ENCODE data around the gene ITPKA. TPM values are rescaled to one million over a fixed set of nuclear protein-coding genes. Genes with fewer than 3 reads are reported as not detected.
A peak's percentile ranks its signal among the peaks of the same experiment; 100 is the strongest.

ITPKA gene
- total RNA-seq, 4 donors from 2014 or later: 0.75 to 12.4 (median 7.0) TPM

DNA sequence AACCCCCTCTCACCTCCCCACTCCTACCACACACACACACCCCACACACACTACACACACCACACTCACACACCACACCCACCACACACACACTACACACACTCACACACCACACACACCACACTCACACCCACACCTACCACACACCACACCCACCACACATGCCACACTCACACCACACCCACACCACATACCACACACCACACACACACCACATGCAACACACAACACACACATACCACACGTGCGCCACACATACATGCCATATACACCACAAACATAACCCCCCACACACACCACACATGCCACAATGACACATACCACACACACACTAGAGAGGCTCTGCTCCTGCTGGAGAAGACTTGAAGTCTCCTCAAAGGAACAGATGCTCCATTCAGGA lies 5.9 kb upstream of the ITPKA start:
- no peak for ATAC-seq
- TF ChIP-seq, protein P1, sequence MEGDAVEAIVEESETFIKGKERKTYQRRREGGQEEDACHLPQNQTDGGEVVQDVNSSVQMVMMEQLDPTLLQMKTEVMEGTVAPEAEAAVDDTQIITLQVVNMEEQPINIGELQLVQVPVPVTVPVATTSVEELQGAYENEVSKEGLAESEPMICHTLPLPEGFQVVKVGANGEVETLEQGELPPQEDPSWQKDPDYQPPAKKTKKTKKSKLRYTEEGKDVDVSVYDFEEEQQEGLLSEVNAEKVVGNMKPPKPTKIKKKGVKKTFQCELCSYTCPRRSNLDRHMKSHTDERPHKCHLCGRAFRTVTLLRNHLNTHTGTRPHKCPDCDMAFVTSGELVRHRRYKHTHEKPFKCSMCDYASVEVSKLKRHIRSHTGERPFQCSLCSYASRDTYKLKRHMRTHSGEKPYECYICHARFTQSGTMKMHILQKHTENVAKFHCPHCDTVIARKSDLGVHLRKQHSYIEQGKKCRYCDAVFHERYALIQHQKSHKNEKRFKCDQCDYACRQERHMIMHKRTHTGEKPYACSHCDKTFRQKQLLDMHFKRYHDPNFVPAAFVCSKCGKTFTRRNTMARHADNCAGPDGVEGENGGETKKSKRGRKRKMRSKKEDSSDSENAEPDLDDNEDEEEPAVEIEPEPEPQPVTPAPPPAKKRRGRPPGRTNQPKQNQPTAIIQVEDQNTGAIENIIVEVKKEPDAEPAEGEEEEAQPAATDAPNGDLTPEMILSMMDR (IDR thresholded peaks at IDR 0.05 in 4 of 5, conservative IDR thresholded peaks at IDR 0.05 in 1 of 5): no peak
- no peak for TF ChIP-seq POLR2A (IDR thresholded peaks at IDR 0.05)
- intact Hi-C loops (cut with DNase I; ENCODE audit: low total_unique reads): no loop called here

GRCh38 chr15:41489641-41490040 lies 4.0 kb upstream of the ITPKA start:
- no peak for DNase-seq
- Histone ChIP-seq H3K27ac (no peak overlapping the region), H3K9me3 (no peaks in the 10 kb centered on the region), H3K27me3 (peaks cover 50 to 60% (median 60%) of the 10 kb centered on the region in 3 donors), H3K4me1 (peaks cover 11 to 18% of the 10 kb centered on the region in 2 donors), H3K4me3 (no peak overlapping the region), H3K36me3 (no peaks in the 10 kb centered on the region)
- intact Hi-C loops (cut with DNase I; ENCODE audit: low total_unique reads) (no loop called here), in situ Hi-C loops (cut with MboI; ENCODE audit: low sequenced_read_pairs in 4 of 4) (no loop called here)
- no peak for TF ChIP-seq POLR2A (IDR thresholded peaks at IDR 0.05)
- TF ChIP-seq, protein P1 (IDR thresholded peaks at IDR 0.05 in 4 of 5, conservative IDR thresholded peaks at IDR 0.05 in 1 of 5): no peak
- no peak for ATAC-seq

More for the DNA sequence above, 5.9 kb upstream of the ITPKA start:
- Histone ChIP-seq H3K9me3 (no peaks in the 10 kb centered on the region), H3K27ac (no peak overlapping the region), H3K27me3 (peaks cover 36 to 46% (median 46%) of the 10 kb centered on the region in 3 donors), H3K4me1 (peaks cover 4 to 6% of the 10 kb centered on the region in 2 donors), H3K36me3 (peaks cover 0 to 2% of the 10 kb centered on the region in 2 donors), H3K4me3 (no peak overlapping the region)
- DNase-seq: no peak
- in situ Hi-C loops (cut with MboI; ENCODE audit: low sequenced_read_pairs in 4 of 4): no loop called here

- intact Hi-C loops (cut with DNase I; ENCODE audit: low total_unique reads): no loop called here
Measured at GRCh38 chr15:41490355-41490754, 3.3 kb upstream of the ITPKA start.

GRCh38 chr15:41491889-41492288 lies 1.8 kb upstream of the ITPKA start:
- H3K9me3 ChIP-seq: no peaks in the 10 kb centered on the region
- intact Hi-C loops (cut with DNase I; ENCODE audit: low total_unique reads): no loop called here
- no peaks in the 10 kb centered on the region for H3K36me3 ChIP-seq
- H3K27me3 ChIP-seq: peaks cover 57 to 75% (median 65%) of the 10 kb centered on the region in 3 donors
- DNase-seq (no peak), ATAC-seq (no peak)
- in situ Hi-C loops (cut with MboI; ENCODE audit: low sequenced_read_pairs in 4 of 4): no loop called here
- peak overlapping the region in 1 of 4 donors; percentile 88 for H3K4me3 ChIP-seq
- H3K4me1 ChIP-seq: peaks cover 11 to 21% of the 10 kb centered on the region in 2 donors
- no peak for TF ChIP-seq POLR2A (IDR thresholded peaks at IDR 0.05)
- TF ChIP-seq, protein P1 (IDR thresholded peaks at IDR 0.05 in 4 of 5, conservative IDR thresholded peaks at IDR 0.05 in 1 of 5): no peak
- no peak overlapping the region for H3K27ac ChIP-seq

More at GRCh38 chr15:41490355-41490754, 3.3 kb upstream of the ITPKA start:
- H3K27me3 ChIP-seq: peaks cover 57 to 67% (median 65%) of the 10 kb centered on the region in 3 donors
- peaks cover 11 to 21% of the 10 kb centered on the region in 2 donors for H3K4me1 ChIP-seq
- H3K27ac ChIP-seq: no peak overlapping the region
- H3K9me3 ChIP-seq: no peaks in the 10 kb centered on the region
- H3K4me3 ChIP-seq: no peak overlapping the region
- peak; percentile 20 to 75 for ATAC-seq
- DNase-seq: no peak
- in situ Hi-C loops (cut with MboI; ENCODE audit: low sequenced_read_pairs in 4 of 4): no loop called here
- no peak for TF ChIP-seq POLR2A (IDR thresholded peaks at IDR 0.05)
- TF ChIP-seq, protein P1 (IDR thresholded peaks at IDR 0.05 in 4 of 5, conservative IDR thresholded peaks at IDR 0.05 in 1 of 5): no peak
- no peaks in the 10 kb centered on the region for H3K36me3 ChIP-seq
